T follicular helper cell (primary cell): ENCODE data around the gene MYD88.
"Not testable (repeated sequence)": the region's sequence is repeated elsewhere in the genome, so short reads cannot be mapped to it uniquely, and the experiment has no call there.

Source experiments
- DNase-seq: peaks from one replicate; pipeline ENCODE4 v3.0.0-alpha.2; 2020; ENCODE audit warnings: low read depth

The MYD88 gene

DNA sequence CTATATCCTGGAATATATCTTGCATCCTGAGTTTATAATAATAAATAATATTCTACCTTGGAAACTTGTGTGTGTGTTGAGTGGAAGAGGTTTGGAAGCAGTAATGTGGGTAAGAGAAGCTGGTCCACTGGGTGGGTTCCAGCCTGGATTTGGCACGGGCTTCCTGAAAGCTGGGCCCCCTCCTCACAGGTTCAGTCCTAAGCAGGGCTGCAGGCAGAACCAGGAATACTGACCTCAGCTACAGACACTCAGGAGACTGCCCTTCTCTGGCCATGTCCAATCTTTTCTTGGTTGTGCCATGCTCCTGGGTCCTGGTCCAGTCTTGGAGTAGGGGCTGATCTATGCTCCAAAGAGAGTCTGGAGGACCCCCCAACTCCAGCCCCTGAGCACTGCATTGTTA, 4.5 kb downstream of the MYD88 start:
- no peak for DNase-seq

DNA sequence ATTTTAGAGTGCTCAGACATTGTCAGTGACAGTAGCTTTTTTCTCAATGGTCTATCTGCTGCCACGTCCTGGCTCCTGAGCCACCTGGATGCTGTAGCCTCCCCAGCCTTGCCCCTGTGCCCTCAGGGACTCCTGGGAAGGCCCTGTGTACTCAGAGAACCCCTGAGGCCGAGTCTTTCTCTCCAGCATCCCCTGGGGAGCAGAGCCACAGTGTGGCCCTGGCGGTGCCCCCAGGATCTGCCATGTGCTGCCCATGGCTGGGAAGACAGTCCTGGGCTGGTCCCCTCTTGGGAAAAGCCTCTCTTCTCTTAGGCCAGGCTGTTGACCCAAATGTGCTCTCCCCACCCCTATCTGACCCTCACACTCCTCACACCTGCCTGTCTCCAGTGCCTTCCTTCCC, 5.0 kb downstream of the MYD88 start:
- no peak for DNase-seq

DNA sequence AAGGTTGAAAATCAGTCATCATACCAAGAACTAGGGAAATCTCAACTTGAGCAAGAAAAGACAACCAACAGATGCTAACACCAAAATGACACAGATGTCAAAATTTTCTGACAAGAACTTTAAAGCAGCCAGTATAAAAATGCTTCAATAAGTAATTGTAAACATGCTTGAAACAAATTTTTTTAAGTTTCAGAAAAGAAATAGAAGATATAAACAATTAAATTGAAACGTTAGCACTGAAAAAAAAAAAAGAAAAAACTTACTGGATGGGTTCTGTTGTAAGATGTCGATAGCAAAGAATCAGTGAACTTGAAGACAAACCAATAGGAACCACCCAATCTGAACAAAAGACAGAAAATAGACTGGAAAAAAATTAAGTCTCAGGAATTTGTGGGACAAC, 8.0 kb downstream of the MYD88 start:
- no peak for DNase-seq

DNA sequence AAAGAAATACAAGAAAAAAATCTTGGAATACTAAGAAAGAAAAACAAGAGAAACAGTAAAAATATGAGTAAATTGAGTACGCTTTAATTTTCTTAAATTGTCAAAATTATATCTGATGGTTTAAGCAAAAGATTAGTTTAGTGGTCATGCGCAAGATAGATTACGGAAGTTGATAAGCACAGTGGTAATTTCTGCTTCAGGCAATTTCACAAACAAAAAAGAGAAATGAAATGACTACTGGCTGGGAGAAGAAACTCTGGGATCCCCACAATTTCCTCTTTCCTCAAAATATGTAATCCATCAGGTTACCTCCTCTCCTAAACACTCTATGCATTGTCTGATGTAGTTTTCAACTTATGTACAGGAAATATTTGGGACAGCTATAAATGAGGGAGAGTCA, 9.0 kb downstream of the MYD88 start:
- no peak for DNase-seq

DNA sequence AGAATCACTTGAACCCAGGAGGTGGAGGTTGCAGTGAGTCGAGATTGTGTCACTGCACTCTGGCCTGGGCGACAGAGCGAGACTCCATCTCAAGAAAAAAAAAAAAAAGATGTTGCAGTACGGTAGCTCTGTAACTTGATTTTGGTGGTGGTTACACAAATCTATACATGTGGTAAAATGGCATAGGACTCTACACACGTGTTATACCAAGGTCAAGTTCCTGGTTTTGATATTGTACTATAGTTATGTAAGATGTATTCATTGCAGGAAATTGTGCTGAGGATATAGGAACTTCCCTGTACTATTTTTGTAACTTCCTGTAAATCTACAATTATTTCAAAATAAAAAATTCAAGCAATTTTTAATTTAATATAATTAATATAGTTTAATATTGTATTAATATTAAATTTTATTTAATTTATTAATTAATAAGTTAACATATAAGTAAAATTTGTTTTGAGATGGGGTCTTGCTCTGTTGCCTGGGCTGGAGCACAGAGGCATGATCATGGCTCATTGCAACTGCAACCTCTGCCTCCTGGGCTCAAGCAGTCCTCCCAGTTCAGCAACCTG, 9.9 kb downstream of the MYD88 start:
- no peak for DNase-seq

DNA sequence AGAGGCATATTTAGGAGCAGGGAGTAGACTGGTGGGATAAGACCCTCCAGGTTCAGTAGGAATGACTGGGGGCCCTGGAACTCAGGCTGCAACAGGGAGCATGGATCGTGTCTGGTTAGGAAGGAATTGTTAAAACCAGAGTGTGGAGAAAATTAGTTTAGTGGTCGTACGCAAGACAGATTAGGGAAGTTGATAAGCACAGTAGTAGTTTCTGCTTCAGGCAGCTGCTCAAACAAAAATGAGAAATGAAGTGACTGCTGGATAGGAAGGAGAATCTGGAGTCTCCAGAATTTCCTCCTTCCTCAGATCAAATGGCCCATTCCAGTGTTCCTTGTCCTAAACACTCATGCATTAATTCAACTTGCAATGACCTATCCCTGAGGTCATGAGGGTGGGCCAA, 11.2 kb downstream of the MYD88 start:
- no peak for DNase-seq

DNA sequence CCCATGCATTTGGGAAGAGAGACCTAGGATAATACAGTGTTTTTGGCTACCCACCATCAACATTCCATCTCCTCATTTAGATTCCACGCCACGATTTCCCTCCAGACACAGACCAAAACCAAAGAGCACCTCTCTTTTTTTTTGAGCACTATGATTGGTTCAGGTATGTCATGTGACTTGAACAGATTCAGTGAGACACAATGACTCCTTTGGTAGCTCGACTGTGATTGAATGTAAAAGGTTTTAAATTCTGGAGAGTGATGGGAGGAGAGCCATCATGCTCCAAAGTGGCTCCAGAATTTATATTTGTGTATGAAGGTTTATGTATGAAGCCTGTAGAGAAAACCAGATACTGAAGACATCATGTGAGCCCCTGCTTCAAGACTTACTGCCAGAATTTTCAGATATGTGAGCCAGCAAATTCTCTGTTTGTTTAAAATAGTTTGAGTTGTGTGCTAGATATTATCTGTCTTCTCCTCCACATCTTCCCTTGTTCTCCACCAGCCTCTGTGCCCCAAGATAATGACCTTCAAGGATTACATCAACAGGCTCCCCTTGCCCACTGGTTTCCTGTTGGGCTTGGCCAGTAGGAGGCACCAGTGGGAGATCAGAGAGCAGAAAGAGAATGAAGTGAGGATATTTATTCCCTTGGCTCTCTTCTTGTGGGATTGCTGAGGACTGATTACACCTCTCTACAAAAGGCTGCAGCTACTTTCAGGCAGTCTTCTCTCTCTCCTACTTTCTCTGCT, 12.5 kb downstream of the MYD88 start:
- no peak for DNase-seq

DNA sequence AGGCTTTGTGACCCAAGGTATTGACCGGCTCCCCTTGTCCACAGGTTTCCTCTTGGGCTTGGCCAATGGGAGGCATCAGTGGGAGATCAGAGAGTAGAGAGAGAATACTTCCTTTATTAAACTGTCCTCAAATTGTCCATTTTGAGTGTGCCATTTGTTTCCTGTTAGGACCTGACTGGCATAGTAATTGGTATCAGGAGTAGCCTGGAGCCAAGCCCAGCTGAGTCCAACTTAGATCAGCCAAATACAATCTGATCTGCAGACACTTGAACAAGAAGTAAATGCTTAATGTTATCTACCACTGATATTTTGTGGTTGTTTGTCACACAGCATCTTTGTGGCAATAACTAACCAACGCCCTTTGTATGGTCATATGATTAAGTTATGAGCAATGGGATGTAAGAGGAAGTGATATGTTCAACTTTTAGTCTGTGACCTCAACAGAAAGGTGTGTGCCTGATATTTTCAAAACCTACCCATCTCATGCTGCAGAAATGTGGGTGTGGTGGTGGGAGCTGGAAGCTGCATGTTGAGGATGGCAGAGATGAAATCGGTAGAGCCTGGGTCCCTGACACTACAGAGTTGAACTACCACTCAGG, 13.3 kb downstream of the MYD88 start:
- DNase-seq: no peak

DNA sequence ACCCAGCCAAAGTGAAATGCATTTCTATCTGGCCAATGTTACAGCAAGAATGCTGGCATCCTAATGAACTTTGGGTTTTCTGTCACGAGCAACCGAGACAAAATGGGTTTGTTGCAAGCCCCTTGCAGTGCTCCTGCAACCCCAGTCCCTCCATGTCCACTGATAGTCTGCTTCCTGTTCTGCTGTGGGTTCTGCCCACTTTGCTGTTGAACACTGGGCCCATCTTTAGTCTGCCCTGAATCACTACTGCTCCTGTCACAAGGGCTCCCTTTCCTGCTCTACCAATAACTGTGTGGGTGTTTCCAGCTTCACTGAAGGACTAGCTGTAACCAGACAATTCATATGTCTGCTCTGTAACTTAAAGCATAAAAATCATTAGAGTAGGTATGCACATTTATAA, 14.1 kb downstream of the MYD88 start:
- no peak for DNase-seq

DNA sequence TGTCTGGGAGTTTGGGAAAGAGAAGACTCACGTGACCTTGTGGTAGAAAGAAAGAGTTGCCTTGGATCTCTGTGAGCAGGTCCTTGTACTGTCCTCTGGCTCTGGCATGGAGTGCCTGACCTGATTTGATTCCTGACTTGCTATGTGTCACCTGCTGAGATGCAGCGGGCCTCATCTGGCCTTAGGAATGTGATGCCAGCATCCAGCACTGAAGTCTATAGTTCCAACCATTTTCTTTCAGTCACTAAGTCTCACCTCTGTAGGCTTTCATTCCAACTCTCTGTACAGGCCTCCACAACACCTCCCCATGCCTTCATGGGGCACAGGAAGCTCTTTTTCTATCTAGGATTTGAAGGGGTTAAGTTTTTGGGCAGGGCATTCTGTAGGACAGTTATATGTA, 14.8 kb downstream of the MYD88 start:
- DNase-seq: no peak

DNA sequence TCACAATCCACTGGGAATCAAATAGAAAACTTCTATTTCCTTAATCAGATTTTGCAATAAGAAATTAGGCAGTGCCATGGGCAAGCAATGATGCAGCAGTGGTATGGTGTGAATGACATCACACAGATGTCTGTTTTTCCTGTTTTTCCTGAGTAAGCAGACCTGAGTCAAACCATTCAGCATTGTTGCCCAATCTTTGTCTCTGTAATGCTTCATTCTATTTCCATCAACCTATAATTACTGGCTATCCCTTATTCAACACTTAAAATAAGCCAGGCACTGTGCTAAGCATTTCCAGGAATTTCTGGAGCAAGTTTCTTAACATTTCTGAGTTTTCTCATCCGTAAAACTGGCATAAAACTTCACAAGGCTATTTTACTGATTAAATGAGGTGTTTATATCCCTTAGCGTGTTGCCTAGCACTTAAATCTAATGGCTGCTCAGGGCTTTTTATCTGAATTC, 15.6 kb downstream of the MYD88 start:
- no peak for DNase-seq

DNA sequence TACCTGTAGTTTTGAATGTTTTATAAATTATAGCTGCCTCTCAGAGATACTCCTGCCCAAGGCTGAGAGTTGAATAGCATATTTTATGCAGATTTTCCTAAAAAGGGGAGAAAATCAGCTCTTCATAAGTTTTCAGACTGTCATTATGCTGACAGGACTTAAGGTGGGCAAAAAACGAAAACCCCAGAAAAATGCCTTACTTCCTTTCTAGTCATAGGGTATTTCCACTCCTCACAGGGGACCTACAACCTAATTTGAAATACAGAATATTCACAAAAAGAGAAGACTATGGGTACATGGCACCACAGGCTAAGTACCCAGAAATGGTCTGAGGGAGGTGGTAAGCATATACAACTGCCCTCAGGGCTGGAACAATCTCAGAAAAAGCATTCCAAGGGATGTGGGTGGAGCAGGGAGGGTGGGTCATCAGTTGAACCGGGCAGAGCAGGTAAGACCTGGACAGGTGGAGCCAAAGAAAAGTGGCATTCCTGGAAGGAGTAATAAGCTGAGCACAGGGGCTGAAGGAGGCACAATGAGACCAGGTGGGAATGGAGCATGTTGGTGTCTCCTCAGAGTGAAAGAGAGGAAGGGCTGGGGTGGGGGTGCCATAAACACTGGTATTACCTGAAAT, 16.3 kb downstream of the MYD88 start:
- no peak for DNase-seq

DNA sequence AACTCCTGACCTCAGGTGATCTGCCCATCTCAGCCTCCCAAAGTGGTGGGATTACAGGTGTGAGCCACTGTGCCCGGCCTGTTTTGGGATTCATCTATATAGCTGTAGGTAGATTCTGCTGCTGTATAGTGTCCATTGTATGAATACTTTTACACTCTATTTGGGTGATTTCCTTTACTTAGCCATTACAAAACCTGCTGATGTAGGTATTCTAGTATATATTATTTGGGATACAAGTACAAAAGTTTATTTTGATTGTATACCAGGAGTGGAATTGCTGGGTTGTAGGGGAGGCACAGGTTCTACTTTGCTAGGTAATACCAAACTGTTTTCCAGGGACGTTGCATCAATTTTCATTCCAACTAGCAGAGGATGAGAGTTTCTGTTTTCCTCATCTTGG, 17.4 kb downstream of the MYD88 start:
- DNase-seq: no peak

DNA sequence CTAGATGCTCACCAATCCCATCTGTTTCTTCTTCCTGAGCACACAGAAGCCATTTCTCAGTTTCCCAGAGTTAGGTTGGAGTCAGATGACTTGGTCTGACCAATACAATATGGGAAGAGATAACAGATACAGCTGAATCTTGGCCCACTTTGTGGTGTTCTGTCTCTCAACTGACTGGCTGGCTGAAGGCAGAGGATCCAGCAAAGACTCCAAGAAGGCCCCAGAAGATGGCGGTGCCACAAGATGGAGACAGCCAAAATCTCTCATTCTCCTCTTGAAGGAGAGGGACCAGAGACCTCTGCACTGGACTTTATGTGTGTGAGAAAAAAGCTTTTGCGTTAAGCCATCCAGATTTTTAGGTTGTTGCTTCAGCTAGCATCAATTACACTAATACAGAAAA, 18.7 kb downstream of the MYD88 start:
- no peak for DNase-seq

DNA sequence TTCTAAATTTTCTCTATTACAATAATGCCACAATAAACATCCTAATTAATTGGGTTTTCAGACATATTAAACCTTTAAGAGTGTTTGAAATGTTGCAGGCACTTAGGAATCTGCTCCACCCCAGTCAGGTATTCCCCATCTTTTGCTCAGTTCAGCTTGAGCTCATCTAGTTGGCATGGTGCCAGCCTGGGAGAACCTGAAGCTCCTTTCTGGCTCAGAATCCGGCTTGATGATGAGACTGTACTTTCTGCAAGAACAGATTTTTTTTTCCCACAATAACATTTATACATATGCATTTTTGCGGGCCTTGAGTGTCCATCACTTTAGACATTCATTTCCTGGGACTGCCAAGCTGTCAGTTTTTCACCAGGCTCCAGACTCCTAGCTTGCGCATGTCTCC, 19.1 kb downstream of the MYD88 start:
- no peak for DNase-seq

DNA sequence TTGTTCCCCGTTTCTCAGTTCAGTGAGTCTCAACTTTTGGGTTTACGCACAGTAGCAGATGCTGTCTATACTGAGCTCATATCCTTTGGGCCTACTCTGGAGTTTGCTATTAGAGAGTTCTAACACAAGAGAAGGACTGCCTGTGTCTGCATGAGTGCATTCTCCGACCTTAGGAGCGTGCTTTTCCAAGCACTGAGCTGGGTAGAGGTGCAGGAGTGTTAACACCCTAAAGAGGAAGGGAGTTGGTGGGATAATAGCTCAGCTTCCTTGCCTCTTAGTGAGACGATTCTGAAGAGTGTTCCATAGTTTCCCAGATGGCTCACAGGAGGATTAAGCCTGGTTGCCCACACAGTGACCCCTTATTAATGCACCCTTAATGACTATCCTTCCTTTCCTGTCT, 20.0 kb downstream of the MYD88 start:
- no peak for DNase-seq

DNA sequence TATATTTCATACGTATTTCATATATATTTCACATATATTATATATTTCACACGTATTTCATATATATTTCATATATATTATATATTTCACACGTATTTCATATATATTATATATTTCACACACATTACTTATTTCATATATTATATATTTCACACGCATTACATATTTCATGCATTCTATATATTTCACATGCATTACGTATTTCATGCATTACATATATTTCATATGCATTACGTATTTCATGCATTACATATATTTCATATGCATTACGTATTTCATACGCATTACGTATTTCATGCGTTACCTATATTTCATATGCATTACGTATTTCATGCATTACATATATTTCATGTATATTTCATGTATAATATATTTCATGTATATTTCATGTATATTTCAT, 22.2 kb downstream of the MYD88 start:
- not testable (repeated sequence) for DNase-seq

DNA sequence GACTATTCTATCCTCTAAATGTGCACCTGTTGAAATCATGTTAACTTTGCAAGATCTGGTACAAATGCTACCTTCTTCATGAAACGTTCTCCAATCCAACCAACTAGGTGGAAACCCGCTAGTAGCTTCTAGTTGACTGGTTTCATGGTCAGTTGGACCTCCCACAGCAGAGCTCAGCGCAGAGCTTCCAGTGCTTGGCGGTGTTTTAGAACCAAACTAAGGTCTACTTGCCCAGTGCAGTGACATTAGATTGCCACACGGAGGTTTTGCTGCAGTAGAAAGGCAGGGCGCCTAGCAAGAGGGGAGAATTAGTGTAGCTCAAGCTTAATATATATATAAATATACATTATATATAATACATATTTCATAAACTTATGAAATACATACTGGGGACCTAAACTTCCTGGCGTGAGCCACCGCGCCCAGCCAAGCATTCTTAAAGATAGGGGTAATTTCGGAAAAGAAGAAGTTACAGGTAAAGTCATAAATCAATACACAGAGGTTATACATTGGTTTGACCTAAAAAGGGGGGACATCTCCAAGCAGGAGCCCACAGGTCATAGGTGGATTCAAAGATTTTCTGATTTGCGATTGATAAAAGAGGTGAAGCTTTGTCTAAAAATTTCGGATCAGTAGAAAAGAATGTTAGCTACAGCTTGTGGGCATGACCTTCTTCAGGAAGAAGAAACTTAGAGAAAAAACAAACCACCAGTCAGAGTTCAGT, 24.8 kb downstream of the MYD88 start:
- no peak for DNase-seq

DNA sequence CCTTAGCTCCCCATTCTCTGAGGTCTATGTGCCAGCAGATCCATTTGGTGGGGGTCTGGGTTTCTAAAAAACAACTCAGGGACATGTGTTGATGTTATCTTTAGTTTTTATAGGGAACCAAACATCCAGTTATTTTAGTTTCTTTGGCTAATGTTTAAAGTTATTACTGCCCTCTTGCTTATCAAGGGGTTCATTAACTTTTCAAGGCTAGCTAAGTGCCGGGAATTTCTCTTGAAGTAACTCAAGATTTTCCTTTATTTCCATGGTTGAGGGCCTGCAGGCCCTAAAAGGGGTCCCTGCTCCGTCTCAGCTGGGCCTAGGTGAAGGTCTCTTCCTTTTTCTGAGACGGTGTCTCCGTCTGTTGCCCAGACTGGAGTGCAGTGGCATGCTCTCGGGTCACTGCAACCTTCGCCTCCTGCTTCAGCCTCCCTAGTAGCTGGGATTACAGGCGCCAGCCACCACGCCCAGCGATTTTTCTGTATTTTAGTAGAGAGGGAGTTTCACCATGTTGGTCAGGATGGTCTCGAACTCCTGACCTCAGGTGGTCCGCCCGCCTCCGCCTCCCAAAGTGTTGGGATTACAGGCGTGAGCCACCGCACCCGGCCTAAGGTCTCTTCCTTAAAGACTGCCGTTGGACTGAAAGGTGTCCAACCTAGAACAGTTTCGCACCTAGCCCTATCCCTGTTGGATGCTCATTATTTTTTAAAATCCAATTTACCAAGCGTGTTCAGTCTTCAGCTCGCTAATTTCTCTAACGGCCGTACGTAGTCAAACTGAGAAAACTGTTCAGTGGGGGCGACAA, 25.6 kb downstream of the MYD88 start:
- no peak for DNase-seq

DNA sequence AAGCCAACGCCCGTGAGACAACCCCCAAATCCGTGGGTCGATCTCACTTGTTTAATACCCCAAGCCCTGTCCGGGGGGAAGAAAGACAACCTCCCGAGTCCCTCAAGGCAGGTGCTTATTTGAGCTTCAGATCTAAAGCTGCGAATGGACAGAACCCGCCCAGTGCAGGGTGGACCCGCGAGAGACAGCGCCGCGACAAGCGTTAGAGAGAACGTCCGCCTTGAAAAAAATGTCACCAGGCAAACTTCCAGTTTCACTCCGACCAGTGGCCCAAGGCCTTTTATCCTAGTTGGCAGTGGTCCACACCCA, 26.1 kb downstream of the MYD88 start:
- no peak for DNase-seq

DNA sequence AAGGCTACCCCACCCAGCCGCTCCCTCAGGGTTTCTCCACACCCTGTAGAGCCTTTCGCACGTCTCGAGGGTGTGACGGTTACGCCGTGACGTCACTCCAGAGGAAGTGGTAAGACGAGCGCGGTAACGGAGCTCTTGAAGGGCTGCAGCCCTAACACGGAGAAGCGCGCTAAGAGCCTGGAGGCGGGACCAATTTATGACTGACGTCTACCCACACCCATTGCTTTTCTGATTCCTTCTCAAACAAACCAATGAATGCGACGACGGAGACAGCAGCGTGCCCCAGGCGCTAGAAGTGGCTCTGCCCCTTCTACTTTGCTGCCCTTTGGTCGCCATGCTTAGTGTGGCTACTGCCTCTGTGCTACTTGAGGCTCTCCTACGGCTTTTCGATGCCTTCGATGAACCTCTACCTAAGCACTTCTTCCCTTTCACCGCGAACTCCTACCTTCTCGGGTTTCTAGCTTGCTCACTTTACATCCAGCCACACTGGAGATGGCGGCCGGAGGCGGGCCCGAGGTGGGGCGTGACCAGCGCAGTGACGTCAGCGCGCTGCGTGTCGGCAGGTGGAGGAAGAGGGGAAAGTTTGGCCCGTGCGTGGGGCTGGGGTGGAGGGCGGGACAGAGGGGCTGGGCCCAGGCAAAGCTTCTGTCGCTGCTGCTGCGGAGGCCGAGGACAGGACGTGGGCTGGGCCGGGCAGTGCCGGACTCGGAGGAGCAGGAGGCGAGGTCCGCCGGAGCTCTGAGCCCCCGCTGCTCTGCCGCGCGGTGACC, 26.7 kb downstream of the MYD88 start, which contains the start of gene OXSR1:
OXSR1 (plus strand) TSS at position 586 of the 770 bp plus-strand sequence. CDS start 340 bp downstream, outside the sequence.
- peak; percentile 95 for DNase-seq
